Inferior parietal cortex (tissue), 1 donor: ENCODE data around the gene EXOC1.
"Not testable (repeated sequence)": the region's sequence is repeated elsewhere in the genome, so short reads cannot be mapped to it uniquely, and the experiment has no call there.

Experiments used
- DNase-seq: peaks from one replicate; pipeline ENCODE4 v3.0.0-alpha.2; 2016; ENCODE audit errors: extremely low spot score

The EXOC1 gene

GRCh38 chr4:55907469-55907868 lies 54.0 kb downstream of the EXOC1 start:
- DNase-seq = no peak

- DNase-seq = no peak
These were observed 56.7 kb downstream of the EXOC1 start for GRCh38 chr4:55910140-55910539.

GRCh38 chr4:55912249-55912648 lies 58.8 kb downstream of the EXOC1 start:
- no peak for DNase-seq

- no peak for DNase-seq
These were observed 67.1 kb downstream of the EXOC1 start for GRCh38 chr4:55920571-55920970.

GRCh38 chr4:55921093-55921492 lies 67.6 kb downstream of the EXOC1 start:
- no peak for DNase-seq

GRCh38 chr4:55925241-55925640 lies 71.8 kb downstream of the EXOC1 start:
- DNase-seq = no peak

- DNase-seq = no peak
These were observed 73.2 kb downstream of the EXOC1 start for GRCh38 chr4:55926610-55927009.

- DNase-seq = no peak
These were observed 74.5 kb downstream of the EXOC1 start for GRCh38 chr4:55927803-55928437.

- DNase-seq = no peak
These were observed 75.4 kb downstream of the EXOC1 start for GRCh38 chr4:55928846-55929245.

GRCh38 chr4:55931043-55931442 lies 77.6 kb downstream of the EXOC1 start:
- DNase-seq = no peak

- no peak for DNase-seq
These were observed 78.4 kb downstream of the EXOC1 start for GRCh38 chr4:55931833-55932232.

- no peak for DNase-seq
These were observed 79.1 kb downstream of the EXOC1 start for GRCh38 chr4:55932511-55932910.

- no peak for DNase-seq
These were observed 80.2 kb downstream of the EXOC1 start for GRCh38 chr4:55933611-55934010.

- not testable (repeated sequence) for DNase-seq
These were observed 82.5 kb downstream of the EXOC1 start for GRCh38 chr4:55935907-55936306.

GRCh38 chr4:55938481-55938880 lies 85.0 kb downstream of the EXOC1 start:
- DNase-seq = no peak

GRCh38 chr4:55939421-55939820 lies 86.0 kb downstream of the EXOC1 start:
- DNase-seq = no peak

- no peak for DNase-seq
These were observed 88.5 kb downstream of the EXOC1 start for GRCh38 chr4:55941881-55942396.

- DNase-seq = peak; percentile 6
These were observed 93.9 kb downstream of the EXOC1 start for GRCh38 chr4:55947254-55947882.

- DNase-seq = peak; percentile 59
These were observed 94.7 kb downstream of the EXOC1 start for GRCh38 chr4:55947912-55948725.

GRCh38 chr4:55948726-55949481 lies 95.5 kb downstream of the EXOC1 start, which contains the start of gene CEP135:
Gene CEP135 (plus strand): TSS chr4:55948945. CDS start chr4:55952131, 3,186 bp downstream.
- DNase-seq = peak; percentile 93

- DNase-seq = no peak
These were observed 96.0 kb downstream of the EXOC1 start for GRCh38 chr4:55949482-55949802.
